B cell (primary cell): ENCODE measurements around the gene CHTF18.

Source experiments
- CTCF ChIP-seq: fragments of 200-600 bp; IDR thresholded peaks from one replicate; pipeline ENCODE4 v1.8.0; 2022; ENCODE audit warnings: antibody characterized with exemption, mild to moderate bottlenecking
- EZH2 ChIP-seq: IDR thresholded peaks from 2 replicates; pipeline ENCODE4 v1.6.1; 2012; ENCODE audit warnings: borderline replicate concordance, low read depth, mild to moderate bottlenecking, moderate library complexity, low read length; ENCODE audit not compliant: insufficient read depth, poor library complexity, severe bottlenecking

DNA sequence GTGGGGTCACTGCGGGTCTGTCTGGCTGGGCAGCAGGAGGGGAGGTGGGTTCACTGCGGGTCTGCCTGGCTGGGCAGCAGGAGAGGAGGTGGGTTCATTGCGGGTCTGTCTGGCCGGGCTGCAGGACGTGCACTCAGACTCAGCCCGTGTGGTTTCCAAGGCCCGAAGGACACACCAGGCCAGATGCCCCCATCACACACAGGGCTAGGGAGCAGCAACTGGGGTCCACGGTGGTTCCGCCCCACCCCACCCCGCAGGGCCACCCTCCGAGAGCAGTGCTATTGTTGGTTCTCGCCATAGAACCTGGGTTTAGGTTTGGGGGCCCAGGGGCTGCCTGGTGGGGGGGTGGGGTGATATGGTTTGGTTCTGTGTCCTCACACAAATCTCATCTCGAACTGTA, 41.8 kb upstream of the CHTF18 start:
- TF ChIP-seq CTCF (no peak), EZH2 (no peak)
